Bronchial epithelial cell (primary cell): ENCODE data around the gene TMPRSS6. TPM values are rescaled to one million over a fixed set of nuclear protein-coding genes. Genes with fewer than 3 reads are reported as not detected.

ENCODE experiments used
- DNase-seq: peaks from one replicate; pipeline ENCODE4 v3.0.0-alpha.2; 2010; ENCODE audit warnings: low read depth
- FAIRE-seq: peaks from 2 replicates; lab custom pipeline; 2011; peaks lifted over from hg19 to GRCh38; lab: Jason Lieb, UNC
- H3K27me3 ChIP-seq: 2 replicates; pipeline ENCODE4 v1.5.1; 2011; ENCODE audit warnings: low read length; ENCODE audit not compliant: control insufficient read depth, insufficient read depth
- H3K36me3 ChIP-seq: 2 replicates; pipeline ENCODE4 v1.5.1; 2011; ENCODE audit warnings: low read length; ENCODE audit not compliant: control insufficient read depth, insufficient read depth
- H3K4me3 ChIP-seq: 2 replicates; pipeline ENCODE4 v1.5.1; 2011; ENCODE audit warnings: mild to moderate bottlenecking, low read depth, low read length, control low read depth
- total RNA-seq: library from RNA; depleted of rRNA; stranded (reverse); fragments of >200 nt; gene quantifications from 2 replicates; pipeline ENCODE4 v1.2.1, GENCODE V29; 2014
- TF ChIP-seq, protein P1 (sequence below): IDR thresholded peaks from 2 replicates; pipeline ENCODE4 v1.5.1; 2011; ENCODE audit warnings: mild to moderate bottlenecking, moderate library complexity, low read length, control low read depth, inconsistent platforms; ENCODE audit not compliant: insufficient read depth, severe bottlenecking

The TMPRSS6 gene
- total RNA-seq, 1 donor from 2014 or later: not detected

- peak; percentile 79 for FAIRE-seq
Observed at GRCh38 chr22:37053310-37054055, 56.0 kb downstream of the TMPRSS6 start.

DNA sequence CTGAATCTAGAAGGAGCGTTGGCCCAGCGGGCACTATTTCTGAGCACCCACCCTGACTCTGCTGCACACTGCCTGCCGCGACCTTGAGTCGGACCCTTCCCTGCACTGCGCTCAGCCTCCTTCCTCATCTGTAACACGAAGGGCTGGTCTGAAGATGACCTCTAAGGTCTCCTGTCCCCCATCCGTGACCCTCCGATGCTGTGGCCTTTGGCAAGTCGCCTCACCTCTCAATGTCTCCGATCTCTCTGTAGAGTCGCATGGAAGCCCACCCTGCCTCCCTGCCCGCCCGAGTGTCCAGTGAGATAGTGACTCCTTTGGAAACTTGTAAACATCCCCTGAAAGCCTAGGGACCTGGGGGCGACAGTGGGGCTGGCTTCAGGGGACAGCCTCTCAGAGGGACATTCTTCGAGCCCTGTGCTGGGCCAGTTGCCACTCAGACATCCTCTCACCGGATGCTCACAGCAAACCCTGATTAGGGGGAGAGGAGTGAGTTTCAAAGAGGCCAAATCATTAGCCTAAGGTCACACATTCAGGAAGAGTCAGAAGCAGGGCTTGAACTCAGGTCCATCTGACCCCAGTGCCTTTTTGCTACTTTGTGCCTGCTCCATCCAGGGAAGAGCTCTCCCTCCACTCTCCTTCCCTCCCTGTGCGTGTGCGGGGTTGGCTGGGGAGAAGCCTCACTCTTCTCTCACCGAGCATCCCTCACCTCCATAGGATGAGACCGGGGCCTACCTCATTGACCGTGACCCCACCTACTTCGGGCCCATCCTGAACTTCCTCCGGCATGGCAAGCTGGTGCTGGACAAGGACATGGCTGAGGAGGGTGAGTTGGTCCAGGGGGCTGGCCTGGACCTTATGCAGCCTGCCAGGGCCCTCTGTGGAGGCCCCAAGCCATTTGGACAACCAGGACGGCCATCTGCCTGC, 56.9 kb downstream of the TMPRSS6 start:
- Histone ChIP-seq H3K36me3 (peaks cover 5% of the 10 kb centered on the region), H3K4me3 (peak overlapping the region; percentile 47), H3K27me3 (no peaks in the 10 kb centered on the region)
- FAIRE-seq (peak; percentile 64), DNase-seq (no peak)
- TF ChIP-seq, protein P1, sequence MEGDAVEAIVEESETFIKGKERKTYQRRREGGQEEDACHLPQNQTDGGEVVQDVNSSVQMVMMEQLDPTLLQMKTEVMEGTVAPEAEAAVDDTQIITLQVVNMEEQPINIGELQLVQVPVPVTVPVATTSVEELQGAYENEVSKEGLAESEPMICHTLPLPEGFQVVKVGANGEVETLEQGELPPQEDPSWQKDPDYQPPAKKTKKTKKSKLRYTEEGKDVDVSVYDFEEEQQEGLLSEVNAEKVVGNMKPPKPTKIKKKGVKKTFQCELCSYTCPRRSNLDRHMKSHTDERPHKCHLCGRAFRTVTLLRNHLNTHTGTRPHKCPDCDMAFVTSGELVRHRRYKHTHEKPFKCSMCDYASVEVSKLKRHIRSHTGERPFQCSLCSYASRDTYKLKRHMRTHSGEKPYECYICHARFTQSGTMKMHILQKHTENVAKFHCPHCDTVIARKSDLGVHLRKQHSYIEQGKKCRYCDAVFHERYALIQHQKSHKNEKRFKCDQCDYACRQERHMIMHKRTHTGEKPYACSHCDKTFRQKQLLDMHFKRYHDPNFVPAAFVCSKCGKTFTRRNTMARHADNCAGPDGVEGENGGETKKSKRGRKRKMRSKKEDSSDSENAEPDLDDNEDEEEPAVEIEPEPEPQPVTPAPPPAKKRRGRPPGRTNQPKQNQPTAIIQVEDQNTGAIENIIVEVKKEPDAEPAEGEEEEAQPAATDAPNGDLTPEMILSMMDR: no peak

More at GRCh38 chr22:37053310-37054055, 56.0 kb downstream of the TMPRSS6 start:
- TF ChIP-seq, protein P1: no peak
- no peaks in the 10 kb centered on the region for H3K27me3 ChIP-seq
- DNase-seq: no peak
- H3K36me3 ChIP-seq: peaks cover 5% of the 10 kb centered on the region
- H3K4me3 ChIP-seq: no peak overlapping the region

DNA sequence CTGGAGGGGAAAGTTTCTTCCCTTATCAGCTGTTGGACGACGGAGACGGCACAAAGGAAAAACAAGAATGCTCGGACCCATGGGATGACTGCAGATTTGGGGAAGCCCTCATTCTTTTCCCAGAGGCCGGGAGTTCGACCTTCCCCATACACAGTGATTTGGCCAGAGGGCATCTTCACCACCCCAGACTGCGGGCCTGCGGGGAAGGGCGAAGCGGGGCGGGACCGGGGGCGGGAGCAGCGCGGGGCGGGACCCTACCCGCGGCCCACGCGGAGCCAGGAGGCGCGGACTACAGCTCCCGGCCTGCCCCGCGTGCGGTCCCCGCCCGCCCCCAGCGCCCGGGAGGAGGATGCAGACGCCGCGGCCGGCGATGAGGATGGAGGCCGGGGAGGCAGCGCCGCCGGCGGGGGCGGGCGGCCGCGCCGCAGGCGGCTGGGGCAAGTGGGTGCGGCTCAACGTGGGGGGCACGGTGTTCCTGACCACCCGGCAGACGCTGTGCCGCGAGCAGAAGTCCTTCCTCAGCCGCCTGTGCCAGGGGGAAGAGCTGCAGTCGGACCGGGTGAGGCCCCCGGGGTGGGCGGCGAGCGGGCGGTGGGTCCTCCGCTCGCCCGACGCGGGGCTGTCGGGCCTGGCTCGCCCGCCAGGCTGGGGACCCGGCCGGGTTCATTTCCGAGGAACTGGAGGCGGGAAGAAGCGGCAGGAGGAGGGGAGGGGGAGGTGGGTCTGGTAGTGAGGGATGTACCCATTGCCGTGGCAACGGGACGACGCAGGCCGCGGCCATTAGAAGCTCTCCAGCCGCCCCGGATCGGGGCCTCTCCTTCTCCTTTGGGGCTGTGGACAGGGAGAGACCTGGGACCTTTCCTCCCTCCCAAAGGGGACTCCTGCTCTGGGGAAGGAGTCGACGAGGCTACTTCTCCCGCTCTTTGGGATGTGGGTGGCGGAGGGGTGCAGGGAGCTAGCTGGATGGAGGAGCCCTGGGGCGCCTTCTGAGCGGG, 57.8 kb downstream of the TMPRSS6 start, which contains the start of gene KCTD17:
Gene KCTD17, plus strand, starts transcription at position 352 of the 995 bp plus-strand sequence. Its CDS starts 19 bp downstream, at position 371.
- H3K27me3 ChIP-seq: no peaks in the 10 kb centered on the region
- no peak for FAIRE-seq
- DNase-seq: peak; percentile 27
- peaks cover 2% of the 10 kb centered on the region for H3K36me3 ChIP-seq
- H3K4me3 ChIP-seq: peak within 1 kb of the TSS; percentile 47
- TF ChIP-seq, protein P1: no peak

- no peaks in the 10 kb centered on the region for H3K36me3 ChIP-seq
- no peaks in the 10 kb centered on the region for H3K27me3 ChIP-seq
- FAIRE-seq (no peak), DNase-seq (no peak)
- no peak overlapping the region for H3K4me3 ChIP-seq
- TF ChIP-seq, protein P1: no peak
Observed at GRCh38 chr22:37050913-37051312, 58.6 kb downstream of the TMPRSS6 start.

DNA sequence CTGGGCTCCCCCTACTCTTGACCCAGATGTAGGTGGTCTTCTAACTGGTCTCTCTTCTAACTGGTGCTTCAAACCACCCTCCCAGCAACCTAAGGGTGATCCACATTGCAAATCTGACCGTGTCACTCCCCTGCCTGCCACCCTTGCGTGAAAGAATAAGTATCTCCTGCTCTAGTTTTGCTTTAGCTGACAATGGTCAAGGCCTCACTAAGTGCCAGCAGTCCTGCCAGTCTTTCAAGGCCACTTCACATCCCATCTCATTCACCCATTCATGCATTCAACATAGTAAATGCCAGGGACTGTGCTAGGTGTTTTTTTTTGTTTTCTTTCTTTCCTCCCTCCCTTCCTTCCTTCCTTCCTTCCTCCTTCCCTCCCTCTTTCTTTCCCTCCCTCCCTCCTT, 60.3 kb downstream of the TMPRSS6 start:
- Histone ChIP-seq H3K36me3 (no peaks in the 10 kb centered on the region), H3K4me3 (no peak overlapping the region), H3K27me3 (no peaks in the 10 kb centered on the region)
- FAIRE-seq (no peak), DNase-seq (no peak)
- TF ChIP-seq, protein P1: no peak
